HG02588 (cell line): ENCODE results near the gene PGLYRP3.
"Not testable (repeated sequence)": the region's sequence is repeated elsewhere in the genome, so short reads cannot be mapped to it uniquely, and the experiment has no call there.

Experiments used
- ATAC-seq: cut with Tn5 transposase; IDR thresholded peaks from one replicate; pipeline ENCODE4 v1.9.1; 2021; ENCODE audit warnings: mild to moderate bottlenecking, moderate library complexity; ENCODE audit not compliant: unreplicated experiment

PGLYRP3 gene

GRCh38 chr1:153348511-153349362 is 36.0 kb upstream of the PGLYRP3 start, which contains the start of gene PGLYRP4:
Gene PGLYRP4, minus strand, starts transcription at chr1:153348841. Its CDS starts 909 bp downstream, at chr1:153347932.
- no peak for ATAC-seq

DNA sequence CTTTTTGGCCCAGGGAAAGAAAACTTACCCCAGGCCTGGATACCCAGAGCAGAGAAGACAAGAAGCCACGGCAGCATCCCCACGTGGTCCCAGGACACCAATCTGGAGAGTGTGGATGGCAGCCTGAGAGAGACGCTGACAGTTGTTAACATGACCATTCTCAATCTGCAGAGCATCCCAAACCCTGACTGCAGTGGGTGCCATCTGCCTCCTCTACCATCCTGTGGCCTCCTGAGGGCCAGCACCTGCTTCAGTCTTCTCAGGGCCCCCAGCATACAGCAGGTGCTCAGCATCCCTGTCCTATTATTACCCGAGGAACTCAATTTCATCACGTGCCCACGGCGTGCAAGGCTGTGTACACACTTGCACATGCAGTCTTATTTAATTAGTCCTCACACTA is 35.1 kb upstream of the PGLYRP3 start:
- no peak for ATAC-seq

- not testable (repeated sequence) for ATAC-seq
These were observed 34.3 kb upstream of the PGLYRP3 start for GRCh38 chr1:153347049-153347448.

- no peak for ATAC-seq
These were observed 33.4 kb upstream of the PGLYRP3 start for GRCh38 chr1:153346077-153346723.

- no peak for ATAC-seq
These were observed 32.7 kb upstream of the PGLYRP3 start for GRCh38 chr1:153345187-153346076.

GRCh38 chr1:153344718-153345025 is 31.9 kb upstream of the PGLYRP3 start:
- no peak for ATAC-seq

DNA sequence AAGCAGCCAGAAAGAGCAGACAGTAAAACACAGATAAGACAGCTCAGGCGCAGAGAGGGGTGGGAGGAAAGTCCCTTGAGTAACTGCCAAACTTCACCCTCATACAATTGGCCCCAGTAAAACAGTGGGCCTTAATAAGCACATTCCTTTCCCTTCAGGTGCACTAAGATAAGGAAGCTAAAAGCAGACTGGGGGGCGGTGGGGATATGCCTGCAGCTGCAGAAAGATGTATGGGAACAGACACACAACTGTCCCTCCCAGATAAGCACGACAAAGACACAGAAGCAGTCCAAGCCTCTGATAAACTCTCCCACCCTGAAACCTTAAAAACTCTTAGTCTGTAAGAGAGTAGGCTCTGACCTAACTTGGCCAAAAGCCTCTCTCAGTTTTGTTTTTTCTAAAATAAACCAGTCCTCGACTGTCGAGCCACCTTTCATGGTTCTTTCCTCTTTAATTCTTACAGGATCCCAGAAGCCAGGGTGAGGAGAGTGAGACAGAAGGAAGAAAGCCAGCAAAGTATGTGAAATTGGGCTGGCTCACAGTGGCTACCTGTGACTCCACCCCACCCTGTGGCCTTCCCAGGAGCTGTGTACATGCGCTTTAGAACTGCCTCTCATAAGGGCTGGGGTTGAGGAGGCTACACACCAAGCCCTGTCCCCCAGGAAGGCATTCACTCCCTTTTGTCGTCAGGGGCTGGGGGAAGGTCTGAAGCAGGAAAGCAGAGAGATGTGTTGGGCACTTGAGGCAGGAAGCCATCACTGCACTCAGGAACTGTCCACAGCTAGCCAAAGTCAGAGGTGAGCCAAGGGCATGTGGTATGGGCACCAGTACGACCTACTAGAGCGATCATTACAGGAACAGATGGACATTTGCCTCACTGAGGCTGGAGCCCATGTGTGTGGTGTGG is 31.3 kb upstream of the PGLYRP3 start:
- no peak for ATAC-seq

DNA sequence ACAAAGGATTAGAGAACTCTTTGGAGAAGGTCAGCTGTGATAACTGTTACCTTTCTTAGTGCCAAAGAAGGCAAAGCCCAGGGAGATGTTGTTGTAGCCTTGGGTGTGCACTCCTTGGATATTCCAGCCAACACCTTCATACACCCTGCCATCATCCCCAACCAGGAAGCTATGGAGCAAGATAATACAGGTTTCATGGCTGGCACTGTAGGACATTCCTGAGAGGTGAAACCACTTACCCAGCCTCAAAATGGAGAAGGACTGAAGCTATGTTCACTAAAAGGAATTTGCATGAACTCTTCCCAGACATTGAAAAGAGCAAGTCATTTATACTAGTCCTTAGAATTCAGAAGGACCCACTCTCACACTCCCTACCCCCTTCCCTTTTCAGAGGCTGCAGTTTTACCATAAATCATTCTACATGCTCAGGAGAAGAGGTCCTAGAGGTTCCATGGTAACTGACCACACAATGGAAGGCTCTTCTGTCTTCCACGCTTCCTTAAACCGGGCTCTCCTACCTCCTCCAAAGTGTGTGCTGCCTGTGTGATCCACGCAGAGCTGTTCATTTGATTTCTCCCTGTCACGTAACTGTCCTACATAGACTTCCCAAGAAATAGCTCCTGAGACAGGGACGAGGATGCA is 30.4 kb upstream of the PGLYRP3 start:
- ATAC-seq, result no peak

DNA sequence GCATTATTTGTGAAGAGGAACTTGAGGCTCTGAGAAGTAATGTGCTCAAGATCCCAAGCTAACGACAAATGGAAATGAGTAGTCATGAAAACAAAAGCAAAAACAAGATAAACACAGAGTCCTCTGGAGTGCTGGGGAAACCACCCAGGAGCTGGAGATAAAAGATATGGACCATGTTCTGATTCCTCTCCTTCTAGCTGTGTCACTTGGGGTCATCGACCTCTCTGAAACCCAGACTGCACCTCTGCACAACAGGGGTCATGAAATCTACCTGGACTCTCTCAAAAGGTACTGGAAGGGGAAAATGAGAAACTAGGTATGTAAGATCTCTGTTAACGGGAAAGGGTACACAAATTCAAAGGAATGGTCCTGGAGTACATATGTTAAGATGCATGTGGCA is 29.4 kb upstream of the PGLYRP3 start:
- ATAC-seq, result no peak

DNA sequence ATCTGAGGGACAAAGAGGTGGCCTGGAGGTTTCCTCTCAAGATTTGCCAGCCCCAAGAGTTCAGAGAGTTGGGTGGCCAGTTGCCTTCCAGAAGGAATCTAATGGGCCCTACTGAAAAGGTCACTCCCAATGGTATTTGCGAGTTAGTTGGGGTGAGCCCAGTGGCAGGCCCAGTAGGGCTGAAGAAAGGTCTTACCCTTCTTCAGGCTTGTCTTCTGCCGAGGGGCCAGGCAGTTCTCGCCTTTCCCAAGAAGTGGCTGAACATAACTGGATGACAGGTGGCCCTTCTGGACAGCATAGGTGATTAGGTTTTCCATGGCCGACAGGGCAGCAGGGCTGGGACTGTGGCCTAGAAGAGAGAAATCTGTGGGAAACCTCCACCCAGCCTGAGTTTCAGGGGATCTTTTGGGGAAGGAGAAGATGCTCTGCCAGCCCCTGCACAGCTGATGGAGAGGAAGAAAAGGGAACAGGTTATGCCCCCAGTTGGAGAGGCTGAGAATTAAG is 28.7 kb upstream of the PGLYRP3 start:
- no peak for ATAC-seq

GRCh38 chr1:153340356-153340755 is 27.6 kb upstream of the PGLYRP3 start:
- ATAC-seq, result no peak

DNA sequence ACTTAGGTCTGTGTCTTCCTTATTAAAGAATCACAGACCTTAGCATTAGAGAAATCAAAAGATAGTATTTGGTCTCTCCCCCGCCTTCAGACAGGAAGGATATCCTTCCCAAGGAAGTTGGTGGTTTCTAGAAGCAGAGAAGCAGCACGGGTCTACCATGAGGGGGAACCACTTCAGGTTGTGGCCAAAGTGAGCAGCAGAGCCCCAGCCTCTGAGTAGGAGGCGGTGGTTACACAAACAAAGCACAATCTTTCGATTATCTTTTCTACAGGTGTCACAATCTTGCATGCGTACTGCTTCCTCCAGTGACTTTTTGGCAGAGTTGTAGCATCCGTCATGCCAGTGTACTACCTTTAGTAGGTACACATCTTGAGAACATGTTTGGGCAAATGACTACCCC is 27.1 kb upstream of the PGLYRP3 start:
- ATAC-seq, result no peak

DNA sequence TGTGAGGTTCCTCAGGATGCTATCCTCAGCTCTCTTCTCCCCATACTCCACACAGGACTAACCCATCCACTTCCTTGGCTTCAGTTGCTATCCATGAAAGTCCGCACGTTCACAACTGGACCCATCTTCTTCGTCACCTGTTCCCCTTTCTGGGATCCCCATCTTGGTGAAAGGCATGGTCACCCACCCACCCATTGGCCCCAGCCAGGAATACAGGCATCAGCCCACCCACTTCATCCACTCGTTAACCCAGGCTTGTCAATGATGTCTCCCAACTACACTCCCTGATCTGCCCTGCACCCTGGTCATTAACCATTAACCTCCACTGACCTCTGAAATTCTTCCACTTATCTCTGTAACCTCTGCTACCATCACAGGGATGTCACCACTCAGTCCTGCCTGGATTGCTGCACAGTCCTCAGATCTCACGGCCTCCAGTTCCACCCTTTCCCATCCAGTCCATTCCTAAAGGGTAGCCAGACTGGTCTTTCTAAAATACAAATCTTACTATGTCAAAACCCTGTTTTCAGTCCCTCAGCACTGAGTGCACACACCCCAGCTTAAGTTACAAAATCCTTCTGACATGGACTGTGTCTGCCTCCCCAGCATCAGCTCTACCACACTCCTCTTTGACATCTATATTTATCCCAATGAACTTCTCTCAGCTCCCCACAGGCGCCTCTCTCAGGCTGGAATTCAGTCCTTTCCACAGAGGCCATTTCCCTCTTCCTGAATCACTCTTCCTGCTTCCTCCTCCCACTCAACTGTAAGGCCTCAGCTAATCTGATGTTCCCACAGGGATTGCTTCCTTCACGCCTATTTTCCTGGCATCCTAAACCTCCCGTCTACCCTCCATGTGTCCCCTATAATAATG is 25.5 kb upstream of the PGLYRP3 start:
- no peak for ATAC-seq

- ATAC-seq, result no peak
These were observed 23.9 kb upstream of the PGLYRP3 start for GRCh38 chr1:153336650-153337049.

DNA sequence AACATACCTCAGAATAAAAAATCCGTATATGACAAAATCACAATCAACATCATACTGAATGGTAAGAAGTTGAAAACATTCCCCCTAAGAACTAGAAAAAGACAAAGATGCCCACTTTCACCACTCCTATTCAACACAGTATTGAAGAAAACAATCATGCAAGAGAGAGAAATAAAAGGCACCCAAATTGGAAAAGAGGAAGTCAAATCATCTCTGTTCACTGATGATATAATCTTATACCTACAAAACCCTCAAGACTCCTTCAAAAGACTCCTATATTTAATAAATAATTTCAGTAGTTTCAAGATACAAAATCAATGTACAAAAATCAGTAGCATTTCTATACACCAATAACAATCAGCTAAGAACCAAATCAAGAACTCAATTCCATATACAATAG is 21.1 kb upstream of the PGLYRP3 start:
- ATAC-seq, result no peak

GRCh38 chr1:153324912-153325311 is 12.2 kb upstream of the PGLYRP3 start:
- ATAC-seq, result no peak

DNA sequence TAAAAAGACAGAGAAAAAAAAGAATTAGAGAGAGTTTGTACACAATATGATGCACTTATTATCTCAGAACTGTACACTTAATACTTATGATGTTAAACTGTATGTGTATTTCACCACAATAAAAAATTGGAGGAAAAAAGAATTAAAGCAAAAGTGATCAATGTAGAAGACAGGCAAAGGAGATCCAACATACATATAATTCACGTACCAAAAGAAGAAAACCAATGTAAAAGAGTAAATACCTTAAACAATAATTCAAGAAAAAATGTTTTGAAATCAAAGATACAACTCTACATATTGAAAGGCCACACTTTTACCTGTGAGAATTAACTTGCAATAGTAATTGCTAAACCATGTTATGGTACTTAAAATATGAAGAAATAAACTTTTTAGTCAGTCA is 9.8 kb upstream of the PGLYRP3 start:
- no peak for ATAC-seq

- not testable (repeated sequence) for ATAC-seq
These were observed 5.4 kb upstream of the PGLYRP3 start for GRCh38 chr1:153318145-153318544.

DNA sequence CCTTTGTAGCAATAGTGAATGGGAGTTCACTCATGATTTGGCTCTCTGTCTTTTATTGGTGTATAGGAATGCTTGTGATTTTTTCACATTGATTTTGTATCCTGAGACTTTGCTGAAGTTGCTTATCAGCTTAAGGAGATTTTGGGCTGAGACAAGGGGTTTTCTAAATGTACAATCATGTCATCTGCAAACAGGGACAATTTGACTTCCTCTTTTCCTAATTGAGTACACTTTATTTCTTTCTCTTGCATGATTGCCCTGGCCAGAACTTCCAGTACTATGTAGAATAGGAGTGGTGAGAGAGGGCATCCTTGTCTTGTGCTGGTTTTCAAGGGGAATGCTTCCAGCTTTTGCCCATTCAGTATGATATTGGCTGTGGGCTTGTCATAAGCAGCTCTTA is 3.3 kb upstream of the PGLYRP3 start:
- not testable (repeated sequence) for ATAC-seq
